CD4-positive, alpha-beta T cell (primary cell): Measurements from ENCODE around the gene PRR15. TPM values are rescaled to one million over a fixed set of nuclear protein-coding genes. Genes with fewer than 3 reads are reported as not detected.

Source experiments
- ATAC-seq: fragments of 200-7000 bp; cut with Tn5 transposase; one replicate; pipeline ENCODE4 v1.10.0; 2022; ENCODE audit warnings: mild to moderate bottlenecking; ENCODE audit not compliant: poor library complexity
- CTCF ChIA-PET: fragments of 350-600 bp; sonication (Branson Sonifier 250); formaldehyde crosslinking; loops from one replicate; lab custom pipeline; 2021; ENCODE audit warnings: antibody characterized with exemption, inconsistent platforms; lab: Charles Lee
- POLR2A ChIA-PET: fragments of 350-600 bp; sonication (Branson Sonifier 250); formaldehyde crosslinking; loops from one replicate; lab custom pipeline; 2021; ENCODE audit warnings: antibody characterized with exemption, inconsistent platforms; lab: Charles Lee
- DNase-seq, 14 experiments: peaks; one replicate each; pipeline ENCODE4 v3.0.0-alpha.2; 2013 to 2020; ENCODE audit warnings: mixed read lengths in 2 of 14
- H3K27ac ChIP-seq, 2 donors: one replicate each; pipeline versions ENCODE4 v1.5.1 to v1.7.0; 2013; ENCODE audit warnings: low read length in 2 of 2, low read depth in 1 of 2, mild to moderate bottlenecking in 1 of 2
- H3K27me3 ChIP-seq, 2 experiments: 1 replicate in 1 of 2; 2 replicates in 1 of 2; pipeline versions ENCODE4 v1.6.1 to v1.7.0; 2013; ENCODE audit warnings: low read length in 2 of 2, control low read depth in 1 of 2, mild to moderate bottlenecking in 1 of 2, moderate library complexity in 1 of 2; ENCODE audit not compliant: insufficient read depth in 2 of 2, control insufficient read depth in 1 of 2
- H3K36me3 ChIP-seq: one replicate; pipeline ENCODE4 v1.6.1; 2013; ENCODE audit warnings: low read length, control low read depth; ENCODE audit not compliant: insufficient read depth
- H3K4me1 ChIP-seq: one replicate; pipeline ENCODE4 v1.6.1; 2013; ENCODE audit warnings: low read length, control low read depth; ENCODE audit not compliant: insufficient read depth
- H3K4me3 ChIP-seq: one replicate; pipeline ENCODE4 v1.5.1; 2013; ENCODE audit warnings: mild to moderate bottlenecking, low read length, moderate library complexity
- H3K9me3 ChIP-seq, 2 experiments: 1 replicate in 1 of 2; 2 replicates in 1 of 2; pipeline versions ENCODE4 v1.6.1 to v1.7.0; 2013; ENCODE audit warnings: low read length in 2 of 2, mild to moderate bottlenecking in 2 of 2, control low read depth in 1 of 2, moderate library complexity in 1 of 2; ENCODE audit not compliant: control insufficient read depth in 1 of 2, insufficient read depth in 1 of 2
- H3K27ac Mint-ChIP-seq: one replicate; pipeline ENCODE4 v1.8.0; 2020; ENCODE audit warnings: mixed read lengths
- H3K27me3 Mint-ChIP-seq: one replicate; pipeline ENCODE4 v1.8.0; 2021; ENCODE audit warnings: mixed read lengths
- H3K36me3 Mint-ChIP-seq: one replicate; pipeline ENCODE4 v1.8.0; 2021; ENCODE audit warnings: low read depth, mixed read lengths
- H3K4me1 Mint-ChIP-seq: one replicate; pipeline ENCODE4 v1.8.0; 2021; ENCODE audit warnings: low read depth, mixed read lengths
- H3K4me3 Mint-ChIP-seq: one replicate; pipeline ENCODE4 v1.8.0; 2020; ENCODE audit warnings: mild to moderate bottlenecking, mixed read lengths
- H3K9me3 Mint-ChIP-seq: one replicate; pipeline ENCODE4 v1.8.0; 2020; ENCODE audit warnings: mixed read lengths
- intact Hi-C, 2 experiments: fragments of 100-400 bp; cut with DNase I in 1 of 2; cut with micrococcal nuclease in 1 of 2; formaldehyde crosslinking; loops; one replicate each; pipeline versions ENCODE4 v1.15.1 to v1.9.0; 2023 to 2025; cut with DNase I, micrococcal nuclease
- total RNA-seq, 174 experiments: library from RNA in 2 of 174; stranded (reverse) in 2 of 174; gene quantifications; one replicate each; pipeline ENCODE4 v1.2.3 and lab custom pipeline; 2021 to 2026
- TF ChIP-seq, protein P1 (sequence below): fragments of 200-600 bp; IDR thresholded peaks from one replicate; pipeline ENCODE4 v1.8.0; 2022; ENCODE audit warnings: antibody characterized with exemption, mild to moderate bottlenecking

PRR15 gene
- total RNA-seq, 2 experiments from 2014 or later = not detected

DNA sequence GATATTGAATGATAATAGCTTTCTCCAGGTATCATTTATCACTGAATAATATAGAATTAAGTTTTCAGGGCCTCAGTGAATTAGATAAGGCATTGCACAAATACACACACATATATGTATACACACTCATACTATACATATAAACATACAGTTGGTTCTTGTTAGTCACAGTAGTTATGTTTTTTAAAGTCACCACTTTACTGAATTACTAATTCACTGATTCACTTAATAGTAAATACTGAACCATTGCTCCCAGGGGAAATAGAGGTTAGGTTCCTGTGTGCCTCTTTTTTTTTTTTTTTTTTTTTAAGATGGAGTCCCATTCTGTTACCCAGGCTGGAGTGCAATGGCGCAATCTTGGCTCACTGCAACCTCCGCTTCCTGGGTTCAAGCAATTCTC is 33.6 kb downstream of the PRR15 start:
- no peak overlapping the region for H3K4me3 ChIP-seq
- DNase-seq (no peak), ATAC-seq (no peak)
- H3K9me3 ChIP-seq = no peaks in the 10 kb centered on the region
- Mint-ChIP-seq H3K36me3 (no peaks in the 10 kb centered on the region), H3K4me3 (no peak overlapping the region), H3K4me1 (no peaks in the 10 kb centered on the region), H3K9me3 (no peaks in the 10 kb centered on the region), H3K27me3 (peaks cover 9% of the 10 kb centered on the region), H3K27ac (no peak overlapping the region)
- intact Hi-C loops = no loop called here
- ChIA-PET POLR2A (no interaction called here), CTCF (no interaction called here)
- TF ChIP-seq, protein P1, sequence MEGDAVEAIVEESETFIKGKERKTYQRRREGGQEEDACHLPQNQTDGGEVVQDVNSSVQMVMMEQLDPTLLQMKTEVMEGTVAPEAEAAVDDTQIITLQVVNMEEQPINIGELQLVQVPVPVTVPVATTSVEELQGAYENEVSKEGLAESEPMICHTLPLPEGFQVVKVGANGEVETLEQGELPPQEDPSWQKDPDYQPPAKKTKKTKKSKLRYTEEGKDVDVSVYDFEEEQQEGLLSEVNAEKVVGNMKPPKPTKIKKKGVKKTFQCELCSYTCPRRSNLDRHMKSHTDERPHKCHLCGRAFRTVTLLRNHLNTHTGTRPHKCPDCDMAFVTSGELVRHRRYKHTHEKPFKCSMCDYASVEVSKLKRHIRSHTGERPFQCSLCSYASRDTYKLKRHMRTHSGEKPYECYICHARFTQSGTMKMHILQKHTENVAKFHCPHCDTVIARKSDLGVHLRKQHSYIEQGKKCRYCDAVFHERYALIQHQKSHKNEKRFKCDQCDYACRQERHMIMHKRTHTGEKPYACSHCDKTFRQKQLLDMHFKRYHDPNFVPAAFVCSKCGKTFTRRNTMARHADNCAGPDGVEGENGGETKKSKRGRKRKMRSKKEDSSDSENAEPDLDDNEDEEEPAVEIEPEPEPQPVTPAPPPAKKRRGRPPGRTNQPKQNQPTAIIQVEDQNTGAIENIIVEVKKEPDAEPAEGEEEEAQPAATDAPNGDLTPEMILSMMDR = no peak
- H3K4me1 ChIP-seq = no peaks in the 10 kb centered on the region
- H3K36me3 ChIP-seq = no peaks in the 10 kb centered on the region
- H3K27ac ChIP-seq = no peak overlapping the region
- H3K27me3 ChIP-seq = no peaks in the 10 kb centered on the region

DNA sequence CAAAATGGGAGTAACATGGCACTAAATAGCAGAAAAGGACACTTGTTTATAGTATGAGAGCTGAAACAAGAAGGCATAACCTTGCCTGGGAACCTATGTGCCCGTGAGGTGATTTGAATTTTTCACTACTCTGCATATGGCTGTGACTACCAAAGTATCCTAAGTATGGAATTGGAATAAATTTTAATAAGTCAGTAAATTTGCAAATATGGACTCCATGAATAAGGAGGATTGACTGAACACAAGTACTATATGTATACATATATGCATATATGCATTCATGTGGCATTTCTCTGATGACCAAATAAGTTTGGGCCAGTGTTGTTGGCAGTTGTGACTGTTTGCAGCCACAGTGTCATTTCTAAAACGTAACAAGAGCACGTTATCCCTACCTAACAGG is 34.5 kb downstream of the PRR15 start:
- no peaks in the 10 kb centered on the region for H3K36me3 Mint-ChIP-seq
- intact Hi-C loops = no loop called here
- H3K36me3 ChIP-seq = no peaks in the 10 kb centered on the region
- H3K9me3 Mint-ChIP-seq = no peaks in the 10 kb centered on the region
- POLR2A ChIA-PET = interaction anchor here (0.8 kb wide), 1 partner anchor 10 kb away, joined by 3 read pairs; no protein-coding TSS in a partner anchor
- no peak overlapping the region for H3K4me3 Mint-ChIP-seq
- H3K27ac ChIP-seq = no peak overlapping the region
- no peaks in the 10 kb centered on the region for H3K9me3 ChIP-seq
- H3K4me3 ChIP-seq = no peak overlapping the region
- H3K27me3 ChIP-seq = no peaks in the 10 kb centered on the region
- TF ChIP-seq, protein P1 = no peak
- H3K4me1 ChIP-seq = no peaks in the 10 kb centered on the region
- peaks cover 9% of the 10 kb centered on the region for H3K27me3 Mint-ChIP-seq
- H3K27ac Mint-ChIP-seq = no peak overlapping the region
- CTCF ChIA-PET = interaction anchor here (1.1 kb wide), 1 partner anchor 11 kb away, joined by 4 read pairs; no protein-coding TSS in a partner anchor
- no peaks in the 10 kb centered on the region for H3K4me1 Mint-ChIP-seq
- ATAC-seq (no peak), DNase-seq (no peak)

DNA sequence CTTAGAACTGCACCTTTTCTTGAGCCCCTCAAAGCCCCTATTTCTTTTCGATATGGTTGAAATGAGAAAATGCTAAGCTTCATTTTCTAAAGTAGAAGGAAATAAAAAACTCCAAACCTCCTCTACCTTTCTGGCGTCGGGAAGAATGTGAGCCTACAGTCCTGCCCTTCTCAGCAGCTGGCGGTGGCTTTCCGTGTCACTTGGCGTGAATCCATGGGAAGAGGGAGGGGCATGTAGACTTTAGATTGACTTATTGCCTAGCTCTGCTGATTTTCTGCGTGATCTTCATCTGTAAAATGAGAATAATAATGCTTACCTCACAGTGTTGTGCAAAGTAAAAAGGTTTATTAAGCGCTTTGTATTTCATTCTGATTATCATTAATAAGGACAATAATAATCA is 35.0 kb downstream of the PRR15 start:
- H3K9me3 ChIP-seq = no peaks in the 10 kb centered on the region
- intact Hi-C loops = no loop called here
- POLR2A ChIA-PET = interaction anchor here (0.8 kb wide), 1 partner anchor 10 kb away, joined by 3 read pairs; no protein-coding TSS in a partner anchor
- Mint-ChIP-seq H3K27me3 (peaks cover 9% of the 10 kb centered on the region), H3K36me3 (no peaks in the 10 kb centered on the region), H3K9me3 (no peaks in the 10 kb centered on the region), H3K4me1 (no peaks in the 10 kb centered on the region), H3K27ac (no peak overlapping the region), H3K4me3 (no peak overlapping the region)
- H3K36me3 ChIP-seq = no peaks in the 10 kb centered on the region
- no peak overlapping the region for H3K27ac ChIP-seq
- ATAC-seq (no peak), DNase-seq (no peak)
- H3K27me3 ChIP-seq = no peaks in the 10 kb centered on the region
- TF ChIP-seq, protein P1 = no peak
- no peaks in the 10 kb centered on the region for H3K4me1 ChIP-seq
- CTCF ChIA-PET = interaction anchor here (1.1 kb wide), 1 partner anchor 11 kb away, joined by 4 read pairs; no protein-coding TSS in a partner anchor
- no peak overlapping the region for H3K4me3 ChIP-seq
